ENCODE data around the gene PPP2R2D. TPM values are rescaled to one million over a fixed set of nuclear protein-coding genes. Genes with fewer than 3 reads are reported as not detected.

PPP2R2D gene
- total RNA-seq, 1 donor from 2014 or later = 30.0 TPM

- Histone ChIP-seq H3K27ac (no peak overlapping the region), H3K27me3 (ENCODE audit: low read depth) (peaks cover 11% of the 10 kb centered on the region), H3K36me3 (no peaks in the 10 kb centered on the region), H3K9me3 (no peaks in the 10 kb centered on the region), H3K4me1 (peaks cover 13% of the 10 kb centered on the region), H3K4me3 (no peak overlapping the region)
- intact Hi-C loops (cut with DNase I) = no loop called here
- DNase-seq (no peak), ATAC-seq (no peak)
- no peak for TF ChIP-seq CTCF (IDR thresholded peaks at IDR 0.05)
Measured at GRCh38 chr10:131898061-131898460, 2.7 kb upstream of the PPP2R2D start.

- Histone ChIP-seq H3K27ac (no peak overlapping the region), H3K36me3 (no peaks in the 10 kb centered on the region), H3K4me3 (no peak overlapping the region), H3K9me3 (no peaks in the 10 kb centered on the region), H3K27me3 (ENCODE audit: low read depth) (peaks cover 11% of the 10 kb centered on the region), H3K4me1 (peaks cover 19% of the 10 kb centered on the region)
- ATAC-seq (no peak), DNase-seq (no peak)
- intact Hi-C loops (cut with DNase I) = no loop called here
- TF ChIP-seq CTCF (IDR thresholded peaks at IDR 0.05) = no peak
Measured at GRCh38 chr10:131898713-131899112, 2.1 kb upstream of the PPP2R2D start.

GRCh38 chr10:131899116-131899690 lies 1.6 kb upstream of the PPP2R2D start:
- no peak for TF ChIP-seq CTCF (IDR thresholded peaks at IDR 0.05)
- ATAC-seq (no peak), DNase-seq (no peak)
- Histone ChIP-seq H3K27ac (no peak overlapping the region), H3K27me3 (ENCODE audit: low read depth) (peaks cover 11% of the 10 kb centered on the region), H3K9me3 (no peaks in the 10 kb centered on the region), H3K4me1 (peaks cover 24% of the 10 kb centered on the region), H3K36me3 (no peaks in the 10 kb centered on the region), H3K4me3 (no peak overlapping the region)
- intact Hi-C loops (cut with DNase I) = no loop called here

GRCh38 chr10:131899695-131900349 lies 986 bp upstream of the PPP2R2D start:
- intact Hi-C loops (cut with DNase I) = no loop called here
- Histone ChIP-seq H3K9me3 (no peaks in the 10 kb centered on the region), H3K36me3 (no peaks in the 10 kb centered on the region), H3K4me3 (peak overlapping the region; percentile 85), H3K27ac (peak overlapping the region; percentile 95), H3K4me1 (peaks cover 29% of the 10 kb centered on the region), H3K27me3 (ENCODE audit: low read depth) (peaks cover 11% of the 10 kb centered on the region)
- no peak for TF ChIP-seq CTCF (IDR thresholded peaks at IDR 0.05)
- no peak for ATAC-seq
- no peak for DNase-seq

- intact Hi-C loops (cut with DNase I) = no loop called here
- peaks cover 8% of the 10 kb centered on the region for H3K36me3 ChIP-seq
Measured at GRCh38 chr10:131901181-131901829, 497 bp downstream of the PPP2R2D start.

More at GRCh38 chr10:131901181-131901829, 497 bp downstream of the PPP2R2D start:
- peak; percentile 47 to 52 for ATAC-seq
- H3K9me3 ChIP-seq = no peaks in the 10 kb centered on the region
- H3K4me3 ChIP-seq = peak overlapping the region; percentile 85
- TF ChIP-seq CTCF (IDR thresholded peaks at IDR 0.05) = no peak
- DNase-seq = peak; percentile 80
- peaks cover 43% of the 10 kb centered on the region for H3K4me1 ChIP-seq
- peak overlapping the region; percentile 95 for H3K27ac ChIP-seq
- peaks cover 11% of the 10 kb centered on the region for H3K27me3 ChIP-seq (ENCODE audit: low read depth)

Data from lower lobe of right lung (tissue), 2 donors.